NCI-H2227 (cell line): ENCODE measurements around the gene IFRD1.

Experiments used
- DNase-seq: peaks from one replicate; lab custom pipeline; 2025; ENCODE audit not compliant: unreplicated experiment; lab: John Stamatoyannopoulos, UW

Gene IFRD1

DNA sequence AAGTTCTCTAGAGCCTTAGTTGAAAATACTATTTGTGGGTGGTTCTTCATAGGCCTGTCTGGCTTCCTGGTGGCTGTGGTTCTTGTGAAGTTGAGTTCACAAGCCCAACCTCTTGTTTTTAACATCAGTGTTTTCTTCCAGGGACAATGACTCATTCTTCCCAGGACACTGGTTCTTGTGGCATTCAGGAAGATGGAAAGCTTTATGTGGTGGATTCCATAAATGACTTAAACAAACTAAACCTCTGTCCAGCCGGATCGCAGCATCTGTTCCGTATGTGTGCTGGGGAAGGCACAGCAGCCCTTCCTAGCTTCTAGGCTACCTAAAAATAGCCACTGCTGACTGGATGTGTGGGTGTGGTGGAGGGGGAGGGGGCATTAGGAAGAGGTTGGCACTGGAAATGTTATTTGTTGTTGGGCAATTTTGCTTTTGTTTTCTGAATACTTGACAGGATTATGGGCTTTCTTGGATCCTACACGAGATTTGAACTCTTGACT, 34.5 kb downstream of the IFRD1 start:
- DNase-seq = no peak

- DNase-seq = no peak
Measured at GRCh38 chr7:112485766-112486165, 35.5 kb downstream of the IFRD1 start.

- no peak for DNase-seq
Measured at GRCh38 chr7:112487457-112488263, 37.4 kb downstream of the IFRD1 start.

DNA sequence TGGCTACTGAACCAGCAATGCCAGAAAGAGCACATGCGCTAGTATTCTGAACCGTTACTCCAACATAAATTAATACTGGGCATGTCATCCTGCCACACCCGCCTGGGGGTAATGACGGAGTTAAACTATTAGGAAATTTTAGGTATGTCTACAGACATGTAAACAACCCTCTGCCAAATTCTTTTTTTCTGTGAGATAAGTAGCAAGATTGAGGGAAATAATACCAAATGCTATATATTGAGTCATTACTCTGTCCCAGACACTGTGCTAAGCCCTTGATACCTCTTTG, 37.9 kb downstream of the IFRD1 start:
- no peak for DNase-seq

- DNase-seq = no peak
Measured at GRCh38 chr7:112492186-112492585, 41.9 kb downstream of the IFRD1 start.

DNA sequence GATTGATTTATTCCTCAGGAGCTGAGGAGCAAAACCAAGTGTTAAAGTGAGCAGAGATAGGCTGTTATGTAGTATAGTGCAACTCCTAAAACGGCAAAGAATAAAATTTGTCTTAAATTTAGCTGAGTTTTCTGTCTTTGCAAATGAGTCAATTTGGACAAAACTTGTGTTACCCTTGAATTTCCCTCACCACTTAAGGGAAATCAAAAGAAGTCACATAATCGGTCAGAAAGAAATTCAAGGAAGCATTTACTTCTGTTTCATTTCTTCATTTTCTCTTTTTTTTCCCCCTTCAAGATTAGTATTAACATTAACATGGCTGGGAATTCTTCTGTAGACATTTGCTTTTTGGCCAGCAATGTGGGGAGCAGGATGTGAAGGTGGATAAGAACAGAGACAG, 44.4 kb downstream of the IFRD1 start:
- DNase-seq = no peak

DNA sequence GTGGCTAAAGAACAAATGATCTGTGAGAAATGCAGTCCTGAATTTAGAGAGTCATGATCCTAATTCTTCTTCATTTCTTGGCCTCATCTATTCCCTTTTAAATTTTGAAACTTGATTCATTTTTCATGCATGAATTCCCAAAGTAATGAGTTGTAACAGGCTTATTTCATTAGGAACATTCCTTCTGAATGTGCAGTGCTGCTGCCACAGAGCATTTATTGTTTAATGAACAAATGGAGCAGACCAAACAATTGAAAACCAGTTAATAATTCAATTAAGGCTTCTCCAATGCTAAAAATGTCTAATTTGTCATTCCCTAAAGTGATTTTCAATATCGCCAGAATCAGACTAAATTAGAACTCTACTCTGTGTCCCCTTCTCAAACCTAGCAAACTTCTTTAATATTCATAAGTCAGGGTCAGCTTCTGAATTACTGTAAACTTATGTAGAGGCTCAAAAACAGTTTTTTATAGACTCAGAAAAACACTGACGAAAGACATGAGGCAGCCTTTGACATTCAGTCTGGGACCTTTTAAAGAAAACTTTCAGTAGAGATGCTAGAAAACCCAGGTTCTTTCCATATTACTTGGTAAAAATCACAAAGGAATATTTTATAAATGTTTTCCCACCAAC, 45.0 kb downstream of the IFRD1 start:
- DNase-seq = no peak

- DNase-seq = peak; percentile 34
Measured at GRCh38 chr7:112495810-112496462, 45.7 kb downstream of the IFRD1 start.

DNA sequence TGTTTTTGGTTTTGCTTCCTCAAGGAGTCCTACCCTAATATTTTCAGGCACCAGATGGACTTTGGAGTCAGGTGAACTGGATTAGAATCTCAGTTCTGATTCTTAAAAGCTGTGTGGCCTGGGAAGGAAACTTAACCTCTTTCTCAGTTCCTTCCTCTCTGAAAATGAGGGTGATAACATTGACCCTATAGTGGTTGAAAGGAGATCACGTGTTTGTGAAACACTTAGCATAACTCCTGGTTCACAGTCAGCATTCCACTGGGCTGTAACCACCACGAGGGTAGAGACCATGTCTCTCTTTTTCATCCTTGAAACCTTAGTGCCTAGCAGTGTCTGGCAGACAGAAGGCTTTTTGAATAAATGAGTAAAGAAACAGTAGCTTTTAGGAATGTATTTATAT, 47.2 kb downstream of the IFRD1 start:
- DNase-seq = no peak

DNA sequence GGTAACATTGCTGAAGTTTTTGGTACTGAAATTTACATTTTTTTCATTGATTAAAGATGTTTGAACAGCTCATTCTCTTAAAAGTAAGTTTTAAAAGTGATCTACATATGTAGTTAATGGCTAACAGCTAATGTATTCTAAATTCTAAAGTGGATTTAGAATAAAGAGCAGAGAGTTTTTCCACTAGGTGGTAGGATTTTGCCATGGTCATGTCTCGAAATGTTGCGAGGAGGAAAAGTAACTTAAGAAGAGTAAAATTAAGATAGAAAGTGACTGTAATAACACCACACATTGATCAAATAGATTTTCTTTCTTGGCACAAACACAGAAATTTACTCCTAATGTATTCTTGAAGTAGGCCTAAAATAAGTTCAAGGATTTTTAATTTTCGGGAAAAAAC, 50.4 kb downstream of the IFRD1 start:
- DNase-seq = no peak

- DNase-seq = peak; percentile 52
Measured at GRCh38 chr7:112501801-112502503, 51.7 kb downstream of the IFRD1 start.

DNA sequence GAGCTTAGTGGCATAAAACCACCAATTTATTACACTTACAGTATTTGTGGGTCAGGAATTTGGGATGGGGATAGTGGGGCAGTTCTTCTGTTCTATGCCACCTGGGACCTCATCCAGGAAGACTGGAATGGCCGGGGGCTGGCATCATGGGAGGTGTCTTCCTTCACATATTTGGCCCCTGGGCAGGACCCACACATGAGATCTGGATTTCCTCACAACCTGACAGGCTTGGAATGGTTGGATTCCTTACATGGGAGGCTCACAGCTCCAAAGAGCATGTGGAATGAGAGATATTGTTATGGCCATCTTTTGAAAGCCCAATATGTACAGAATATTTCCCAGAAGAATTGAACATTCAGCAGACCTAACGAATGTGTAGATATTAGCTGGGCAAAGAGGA, 52.4 kb downstream of the IFRD1 start:
- no peak for DNase-seq

- no peak for DNase-seq
Measured at GRCh38 chr7:112503361-112503972, 53.2 kb downstream of the IFRD1 start.

DNA sequence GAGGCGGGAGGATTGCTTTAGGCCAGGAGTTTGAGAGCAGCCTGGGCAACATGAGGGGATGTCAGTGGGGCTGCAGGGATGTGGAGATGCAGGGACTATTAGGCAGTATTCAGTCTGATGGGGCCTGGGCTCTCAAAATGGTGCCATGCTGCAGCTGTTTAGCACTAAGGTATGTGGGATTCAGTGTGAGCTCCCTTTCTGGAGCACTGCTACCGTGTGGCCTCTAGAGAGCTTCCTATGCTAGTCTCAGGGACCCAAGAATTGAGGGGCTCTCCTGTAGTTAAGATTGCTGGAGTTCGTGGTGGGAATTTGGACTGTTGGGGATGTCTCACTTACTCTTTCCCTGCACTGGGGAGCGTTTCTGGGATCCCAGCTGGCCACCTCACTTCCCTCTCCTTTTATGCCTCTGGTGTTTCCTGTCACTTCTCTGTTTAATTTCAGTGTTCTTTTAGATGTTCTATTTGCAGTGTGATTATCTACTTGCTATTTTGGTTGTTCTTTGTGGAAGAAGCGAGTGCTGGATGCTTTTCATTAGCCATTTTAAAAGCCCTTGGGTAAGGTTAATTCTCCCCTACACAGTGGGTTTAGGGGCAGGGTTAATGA, 53.9 kb downstream of the IFRD1 start:
- DNase-seq = no peak

DNA sequence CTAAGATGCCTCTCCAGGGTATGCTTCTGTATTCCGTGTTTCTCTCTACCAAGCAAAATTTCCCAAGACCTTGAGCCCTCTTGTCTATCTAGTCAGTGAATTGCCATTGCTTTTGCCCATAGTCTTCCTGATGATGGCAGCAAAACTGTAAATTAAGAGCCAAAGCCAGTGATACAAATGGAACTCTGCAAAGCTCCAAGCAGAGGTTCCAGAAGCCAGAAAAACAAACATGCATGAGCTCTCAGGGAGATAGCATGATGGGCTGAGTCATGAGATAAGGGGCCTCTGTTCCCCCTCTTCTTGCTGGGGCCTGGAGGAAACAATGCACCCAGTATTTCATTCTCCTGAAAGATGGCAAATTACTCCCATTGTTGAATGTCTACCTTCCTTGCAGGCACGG, 55.2 kb downstream of the IFRD1 start:
- no peak for DNase-seq

GRCh38 chr7:112508404-112508803, 58.1 kb downstream of the IFRD1 start:
- no peak for DNase-seq

- no peak for DNase-seq
Measured at GRCh38 chr7:112509402-112509801, 59.1 kb downstream of the IFRD1 start.

GRCh38 chr7:112510001-112510742, 59.9 kb downstream of the IFRD1 start:
- no peak for DNase-seq

GRCh38 chr7:112510743-112511110, 60.5 kb downstream of the IFRD1 start:
- no peak for DNase-seq
